IMR-90 (cell line): ENCODE measurements around the gene RECQL5. TPM values are rescaled to one million over a fixed set of nuclear protein-coding genes. Genes with fewer than 3 reads are reported as not detected.

Source experiments
- ATAC-seq: fragments of 200-7000 bp; cut with Tn5 transposase; 2 replicates; pipeline ENCODE4 v1.9.1; 2020; ENCODE audit warnings: low read depth, mild to moderate bottlenecking, moderate library complexity
- BruUV-seq: library from RNA; stranded (reverse); fragments of 400-500 nt; replicated peaks from 2 replicates; lab custom pipeline; 2021; lab: Mats Ljungman, UMichigan
- CTCF ChIA-PET: fragments of 300-600 bp; formaldehyde crosslinking; extraction: SDS; loops from one replicate; lab custom pipeline; 2021; ENCODE audit warnings: antibody characterized with exemption; lab: Yijun Ruan, JAX
- POLR2A ChIA-PET: fragments of 300-600 bp; sonication (Branson Sonifier 250); formaldehyde crosslinking; loops from one replicate; lab custom pipeline; 2022; ENCODE audit warnings: antibody characterized with exemption; ENCODE audit not compliant: unreplicated experiment; lab: Charles Lee
- DNase-seq: peaks from one replicate; pipeline ENCODE4 v3.0.0; 2013
- H2AFZ ChIP-seq: replicated peaks from 2 replicates; pipeline ENCODE3; 2013; ENCODE audit warnings: low read length, mild to moderate bottlenecking; ENCODE audit not compliant: poor library complexity
- H2AK5ac ChIP-seq: 2 replicates; pipeline ENCODE4 v1.6.1; 2013; ENCODE audit warnings: low read depth, low read length, inconsistent platforms
- H2AK9ac ChIP-seq: replicated peaks from 2 replicates; pipeline ENCODE3; 2013; ENCODE audit warnings: mild to moderate bottlenecking, low read depth, low read length, moderate library complexity; ENCODE audit not compliant: poor library complexity
- H2BK120ac ChIP-seq: 2 replicates; pipeline ENCODE4 v1.6.1; 2013; ENCODE audit warnings: low read depth, low read length, inconsistent platforms
- H2BK15ac ChIP-seq: 3 replicates; pipeline ENCODE4 v1.6.1; 2013; ENCODE audit warnings: low read depth, low read length, inconsistent platforms
- H2BK20ac ChIP-seq: 2 replicates; pipeline ENCODE4 v1.6.1; 2013; ENCODE audit warnings: low read depth, mild to moderate bottlenecking, inconsistent platforms, low read length, moderate library complexity
- H2BK5ac ChIP-seq: 2 replicates; pipeline ENCODE4 v1.6.1; 2013; ENCODE audit warnings: mild to moderate bottlenecking, low read depth, low read length, inconsistent platforms; ENCODE audit not compliant: poor library complexity, severe bottlenecking
- H3K14ac ChIP-seq: replicated peaks from 2 replicates; pipeline ENCODE4 v1.6.1; 2013; ENCODE audit warnings: low read depth, low read length, inconsistent platforms
- H3K18ac ChIP-seq: 2 replicates; pipeline ENCODE4 v1.6.1; 2013; ENCODE audit warnings: low read depth, low read length, control low read depth
- H3K23ac ChIP-seq: 2 replicates; pipeline ENCODE4 v1.6.1; 2013; ENCODE audit warnings: low read depth, low read length, inconsistent platforms
- H3K27ac ChIP-seq: 2 replicates; pipeline ENCODE4 v1.5.1; 2013; ENCODE audit warnings: mild to moderate bottlenecking, control low read depth, low read length; ENCODE audit not compliant: insufficient read depth
- H3K27me3 ChIP-seq: 2 replicates; pipeline ENCODE4 v1.6.1; 2013; ENCODE audit warnings: low read length; ENCODE audit not compliant: control insufficient read depth, insufficient read depth
- H3K36me3 ChIP-seq: 2 replicates; pipeline ENCODE4 v1.6.1; 2013; ENCODE audit warnings: low read length, mixed read lengths; ENCODE audit not compliant: control insufficient read depth, insufficient read depth
- H3K4ac ChIP-seq: 2 replicates; pipeline ENCODE4 v1.6.1; 2013; ENCODE audit warnings: low read depth, low read length, inconsistent platforms
- H3K4me1 ChIP-seq: 2 replicates; pipeline ENCODE4 v1.6.1; 2013; ENCODE audit warnings: low read length, mixed read lengths; ENCODE audit not compliant: control insufficient read depth, insufficient read depth
- H3K4me2 ChIP-seq: 2 replicates; pipeline ENCODE4 v1.6.1; 2013; ENCODE audit warnings: low read depth, mild to moderate bottlenecking, control low read depth, low read length, moderate library complexity
- H3K4me3 ChIP-seq: 2 replicates; pipeline ENCODE4 v1.5.1; 2013; ENCODE audit warnings: low read depth, mild to moderate bottlenecking, control low read depth, low read length, moderate library complexity; ENCODE audit not compliant: insufficient read depth
- H3K56ac ChIP-seq: 2 replicates; pipeline ENCODE4 v1.6.1; 2013; ENCODE audit warnings: low read length, inconsistent platforms; ENCODE audit not compliant: insufficient read depth; ENCODE audit errors: extremely low read depth
- H3K79me1 ChIP-seq, 2 experiments: 2 replicates each; pipeline ENCODE4 v1.6.1; 2013; ENCODE audit warnings: low read length in 2 of 2, inconsistent platforms in 1 of 2, low read depth in 1 of 2
- H3K9ac ChIP-seq: 2 replicates; pipeline ENCODE4 v1.6.1; 2013; ENCODE audit warnings: low read depth, low read length, control low read depth
- H3K9me1 ChIP-seq: 2 replicates; pipeline ENCODE4 v1.6.1; 2013; ENCODE audit warnings: low read length, inconsistent platforms; ENCODE audit not compliant: insufficient read depth
- H3K9me3 ChIP-seq: 2 replicates; pipeline ENCODE4 v1.6.1; 2013; ENCODE audit warnings: low read length; ENCODE audit not compliant: control insufficient read depth, insufficient read depth
- H4K20me1 ChIP-seq: 2 replicates; pipeline ENCODE4 v1.6.1; 2013; ENCODE audit warnings: low read length, inconsistent platforms; ENCODE audit not compliant: insufficient read depth
- H4K5ac ChIP-seq: 2 replicates; pipeline ENCODE4 v1.6.1; 2013; ENCODE audit warnings: mild to moderate bottlenecking, low read depth, low read length, control low read depth
- H4K8ac ChIP-seq, 2 experiments: 2 replicates each; pipeline ENCODE4 v1.6.1; 2013; ENCODE audit warnings: low read depth in 2 of 2, low read length in 2 of 2, control low read depth in 1 of 2, inconsistent platforms in 1 of 2
- H4K91ac ChIP-seq: 2 replicates; pipeline ENCODE4 v1.6.1; 2013; ENCODE audit warnings: low read depth, low read length, inconsistent platforms; ENCODE audit not compliant: insufficient read depth
- BHLHE40 ChIP-seq: fragments of 150-350 bp; IDR thresholded peaks from 2 replicates; pipeline ENCODE4 v1.6.1; 2016; ENCODE audit warnings: mild to moderate bottlenecking, low read depth, low read length
- CHD1 ChIP-seq: IDR thresholded peaks from 2 replicates; pipeline ENCODE4 v1.6.1; 2012; ENCODE audit warnings: low read depth, low read length, improper control_type of control experiment
- CTCF ChIP-seq: conservative IDR thresholded peaks from 2 replicates; pipeline ENCODE4 v1.5.1; 2012; ENCODE audit warnings: mild to moderate bottlenecking, low read depth, low read length, improper control_type of control experiment
- ELK1 ChIP-seq: fragments of 150-350 bp; IDR thresholded peaks from 2 replicates; pipeline ENCODE4 v1.6.1; 2016; ENCODE audit warnings: low read depth, mild to moderate bottlenecking, low read length, moderate library complexity, borderline replicate concordance
- MAFK ChIP-seq: IDR thresholded peaks from 2 replicates; pipeline ENCODE4 v1.6.1; 2012; ENCODE audit warnings: low read depth, low read length, improper control_type of control experiment
- MAZ ChIP-seq: IDR thresholded peaks from 2 replicates; pipeline ENCODE4 v1.6.1; 2012; ENCODE audit warnings: low read depth, mild to moderate bottlenecking, low read length, improper control_type of control experiment, moderate library complexity, borderline replicate concordance
- NFE2L2 ChIP-seq: fragments of 150-350 bp; IDR thresholded peaks from 2 replicates; pipeline ENCODE4 v1.6.1; 2016; ENCODE audit warnings: low read depth, mild to moderate bottlenecking, low read length
- POLR2A ChIP-seq: IDR thresholded peaks from 2 replicates; pipeline ENCODE4 v1.6.1; 2012; ENCODE audit warnings: mild to moderate bottlenecking, low read depth, low read length
- RAD21 ChIP-seq: IDR thresholded peaks from 2 replicates; pipeline ENCODE4 v1.6.1; 2012; ENCODE audit warnings: low read length, improper control_type of control experiment
- SMC3 ChIP-seq: fragments of 150-350 bp; IDR thresholded peaks from 2 replicates; pipeline ENCODE4 v1.6.1; 2016; ENCODE audit warnings: low read depth, mild to moderate bottlenecking, antibody characterized with exemption, low read length, moderate library complexity
- USF2 ChIP-seq: fragments of 150-350 bp; IDR thresholded peaks from 2 replicates; pipeline ENCODE4 v1.6.1; 2017; ENCODE audit warnings: mild to moderate bottlenecking, antibody characterized with exemption, low read length, low read depth
- WGBS, 2 experiments: methylation state at CpG; one replicate each; pipeline versions ENCODE4 v1.1.5 to v1.1.7; 2013; ENCODE audit warnings: missing lambda C conversion rate in 2 of 2; ENCODE audit not compliant: insufficient read length in 1 of 2; ENCODE audit errors: extremely low coverage in 2 of 2; 5-methylcytosine and 5-hydroxymethylcytosine counted together
- dilution Hi-C: fragments of 300-500 bp; cut with HindIII; formaldehyde crosslinking; loops from one replicate; pipeline ENCODE4 v1.14.3; 2018; ENCODE audit warnings: low sequenced_read_pairs; ENCODE audit not compliant: unreplicated experiment
- in situ Hi-C: fragments of 300-500 bp; cut with MboI; formaldehyde crosslinking; loops from 3 replicates; pipeline ENCODE4 v1.14.3; 2019; ENCODE audit warnings: low sequenced_read_pairs, inconsistent platforms, mixed read lengths
- intact Hi-C: fragments of 100-400 bp; cut with micrococcal nuclease; formaldehyde crosslinking; loops from 2 replicates; pipeline ENCODE4 v1.10.0; 2022
- polyA plus RNA-seq, 3 experiments: library from polyadenylated mRNA; depleted of rRNA; stranded (reverse); fragments of >200 nt; gene quantifications; 2 replicates each; pipeline ENCODE4 v1.2.3, GENCODE V29; 2012; ENCODE audit warnings: low replicate concordance in 1 of 3
- total RNA-seq: library from RNA; depleted of rRNA; stranded (reverse); fragments of >200 nt; gene quantifications from 2 replicates; pipeline ENCODE4 v1.2.3, GENCODE V29; 2012

RECQL5 gene
- total and polyA plus RNA-seq, 2 of the 4 experiments (the other 2 are of a cell fraction), result 7.3 to 23.7 TPM

GRCh38 chr17:75634376-75634740 lies 32.6 kb downstream of the RECQL5 start:
- no peak overlapping the region for H3K4me3 ChIP-seq
- ATAC-seq, result no peak
- no peak overlapping the region for H2BK15ac ChIP-seq
- in situ Hi-C loops, result loop anchor here (5.0 kb wide), 1 partner anchor 113 kb away; no protein-coding TSS in a partner anchor
- no peak overlapping the region for H2AK5ac ChIP-seq
- no peak overlapping the region for H3K9ac ChIP-seq
- peaks cover 0 to 3% of the 10 kb centered on the region in 2 experiments; a peak in 1 of 4 replicates for H3K79me1 ChIP-seq
- no peak overlapping the region for H4K91ac ChIP-seq
- H3K9me1 ChIP-seq, result no peaks in the 10 kb centered on the region
- H4K8ac ChIP-seq, result no peak overlapping the region
- H2BK5ac ChIP-seq, result no peak overlapping the region
- no peak for DNase-seq
- peaks cover 10% of the 10 kb centered on the region; the same call in 1 of the 2 replicates for H3K36me3 ChIP-seq
- BruUV-seq, result no TSS peak
- H2BK20ac ChIP-seq, result no peak overlapping the region
- 40% methylated on average over 1 of the region's 9 CpGs; no CpG with 5 or more reads in 1 of the 2 experiments for WGBS, 2 experiments
- H2BK120ac ChIP-seq, result no peak overlapping the region
- peaks cover 15% of the 10 kb centered on the region for H3K4me1 ChIP-seq
- H3K4ac ChIP-seq, result no peak overlapping the region
- peaks cover 9% of the 10 kb centered on the region for H4K20me1 ChIP-seq
- CTCF ChIA-PET, result interaction anchor here (0.6 to 2.3 kb wide), 14 partner anchors 9 to 772 kb away, joined by 3 to 53 read pairs (median 6); no protein-coding TSS in a partner anchor
- peak overlapping the region; percentile 88 for H2AFZ ChIP-seq
- intact Hi-C loops, result loop anchor here (5.0 kb wide), 1 partner anchor 117 kb away; the partner anchor contains the start of genes CASKIN2 and TSEN54
- H3K56ac ChIP-seq, result no peak overlapping the region
- no peak overlapping the region for H3K4me2 ChIP-seq
- no peaks in the 10 kb centered on the region for H3K9me3 ChIP-seq
- no peak for TF ChIP-seq CHD1
- no peak for TF ChIP-seq RAD21
- no peak for TF ChIP-seq USF2
- TF ChIP-seq POLR2A, result no peak
- no peak for TF ChIP-seq SMC3
- no peak for TF ChIP-seq ELK1
- no peak for TF ChIP-seq CTCF
- no peak for TF ChIP-seq NFE2L2
- no peak for TF ChIP-seq MAZ
- TF ChIP-seq BHLHE40, result no peak
- no peak for TF ChIP-seq MAFK
- POLR2A ChIA-PET, result no interaction called here
- H3K27me3 ChIP-seq, result no peaks in the 10 kb centered on the region
- H3K23ac ChIP-seq, result no peak overlapping the region
- H3K18ac ChIP-seq, result no peak overlapping the region
- no peak overlapping the region for H3K27ac ChIP-seq
- H3K14ac ChIP-seq, result no peak overlapping the region
- dilution Hi-C loops, result no loop called here
- no peak overlapping the region for H2AK9ac ChIP-seq
- no peak overlapping the region for H4K5ac ChIP-seq
